BJ (cell line): ENCODE results near the gene CACNA1C. TPM values are rescaled to one million over a fixed set of nuclear protein-coding genes. Genes with fewer than 3 reads are reported as not detected.

Source experiments
- CTCF ChIA-PET: fragments of 350-600 bp; formaldehyde crosslinking; extraction: SDS; loops from one replicate; lab custom pipeline; 2021; ENCODE audit warnings: antibody characterized with exemption, inconsistent platforms; lab: Yijun Ruan, JAX
- POLR2A ChIA-PET: fragments of 300-600 bp; sonication (Branson Sonifier 250); formaldehyde crosslinking; extraction: SDS; loops from one replicate; lab custom pipeline; 2021; ENCODE audit warnings: antibody characterized with exemption; lab: Charles Lee
- DNase-seq: peaks from one replicate; pipeline ENCODE4 v3.0.0-alpha.2; 2011; ENCODE audit warnings: low read depth
- H3K27me3 ChIP-seq: 2 replicates; pipeline ENCODE4 v1.6.0; 2011; ENCODE audit warnings: low read length; ENCODE audit not compliant: control insufficient read depth, insufficient read depth
- H3K36me3 ChIP-seq: 2 replicates; pipeline ENCODE4 v1.5.1; 2011; ENCODE audit warnings: low read length; ENCODE audit not compliant: control insufficient read depth, insufficient read depth
- H3K4me3 ChIP-seq: 2 replicates; pipeline ENCODE4 v1.5.1; 2011; ENCODE audit warnings: low read depth, mild to moderate bottlenecking, control low read depth, low read length
- CTCF ChIP-seq: IDR thresholded peaks from 2 replicates; pipeline ENCODE4 v1.5.1; 2011; ENCODE audit warnings: low read depth, mild to moderate bottlenecking, control low read depth, inconsistent platforms, low read length, moderate library complexity; ENCODE audit not compliant: insufficient read depth
- polyA plus RNA-seq: library from polyadenylated mRNA; depleted of rRNA; stranded (reverse); fragments of >200 nt; gene quantifications from 2 replicates; pipeline ENCODE4 v1.2.3, GENCODE V29; 2011

Gene CACNA1C
- polyA plus RNA-seq, 1 experiment, result 14.7 TPM

GRCh38 chr12:2456122-2456812 is 403.5 kb downstream of the CACNA1C start:
- no peak overlapping the region for H3K4me3 ChIP-seq
- CTCF ChIA-PET, result no interaction called here
- POLR2A ChIA-PET, result no interaction called here

GRCh38 chr12:2456813-2457186 is 404.0 kb downstream of the CACNA1C start:
- no peak overlapping the region for H3K4me3 ChIP-seq
- H3K36me3 ChIP-seq, result peaks cover 19% of the 10 kb centered on the region
- ChIA-PET CTCF (no interaction called here), POLR2A (no interaction called here)
- H3K27me3 ChIP-seq, result no peaks in the 10 kb centered on the region
- TF ChIP-seq CTCF, result no peak
- DNase-seq, result no peak

More at GRCh38 chr12:2456122-2456812, 403.5 kb downstream of the CACNA1C start:
- Histone ChIP-seq H3K27me3 (no peaks in the 10 kb centered on the region), H3K36me3 (peaks cover 19% of the 10 kb centered on the region)
- no peak for DNase-seq
- no peak for TF ChIP-seq CTCF

- no peak overlapping the region for H3K4me3 ChIP-seq
- H3K36me3 ChIP-seq, result peaks cover 21% of the 10 kb centered on the region
- CTCF ChIA-PET, result no interaction called here
- DNase-seq, result no peak
- POLR2A ChIA-PET, result no interaction called here
- H3K27me3 ChIP-seq, result no peaks in the 10 kb centered on the region
- TF ChIP-seq CTCF, result no peak
Observed at GRCh38 chr12:2457215-2457932, 404.6 kb downstream of the CACNA1C start.

GRCh38 chr12:2457933-2458414 is 405.2 kb downstream of the CACNA1C start:
- Histone ChIP-seq H3K36me3 (peaks cover 21% of the 10 kb centered on the region), H3K4me3 (no peak overlapping the region), H3K27me3 (no peaks in the 10 kb centered on the region)
- ChIA-PET POLR2A (no interaction called here), CTCF (no interaction called here)
- no peak for TF ChIP-seq CTCF
- DNase-seq, result no peak

DNA sequence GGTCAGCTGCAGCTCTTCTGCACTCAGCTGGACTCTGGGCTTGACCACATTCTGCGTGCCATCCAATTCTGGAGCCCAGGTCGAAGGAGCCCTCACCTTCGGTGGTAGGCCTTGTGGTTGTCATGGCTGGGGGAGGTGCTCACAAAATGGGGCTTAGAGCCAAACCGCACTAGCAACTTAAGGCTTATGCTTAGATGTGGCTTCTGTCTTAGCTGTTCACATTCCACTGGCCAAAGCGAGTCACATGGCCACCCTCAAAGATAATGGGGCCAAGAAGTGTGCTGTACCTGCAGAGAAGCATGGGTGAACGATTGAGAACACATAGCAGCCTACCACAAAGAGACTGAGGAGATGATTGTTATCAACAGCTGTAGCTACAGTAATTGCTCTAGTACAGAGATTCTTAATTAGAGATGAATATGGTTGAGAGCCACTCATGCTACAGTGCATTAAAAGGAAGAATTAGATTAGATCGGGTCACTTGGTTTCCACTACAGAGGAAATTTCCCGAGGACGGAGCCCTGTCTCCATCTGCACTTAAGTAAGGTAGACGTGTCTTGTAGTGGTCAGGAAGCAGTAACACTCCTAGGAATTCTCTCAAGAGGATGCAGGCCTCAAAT is 407.4 kb downstream of the CACNA1C start:
- H3K27me3 ChIP-seq, result no peaks in the 10 kb centered on the region
- no peak for TF ChIP-seq CTCF
- H3K4me3 ChIP-seq, result no peak overlapping the region
- peaks cover 16% of the 10 kb centered on the region for H3K36me3 ChIP-seq
- POLR2A ChIA-PET, result no interaction called here
- CTCF ChIA-PET, result no interaction called here
- no peak for DNase-seq
